Stimulated activated memory B cell treated with anti-CD40 and anti-IgM and Interleukin-4, amounts not matched to agents 10 μg/mL and 1 μg/mL and 100 μg/mL, for 72 hours (primary cell): ENCODE data around the gene RPS27L.
A peak's percentile ranks its signal among the peaks of the same experiment; 100 is the strongest.

Source experiments
- ATAC-seq: fragments of 150-1000 bp; cut with Tn5 transposase; 2 replicates; pipeline ENCODE4 v1.10.0; 2021
- H3K27ac Mint-ChIP-seq: one replicate; pipeline ENCODE4 v1.8.0; 2022; ENCODE audit warnings: mild to moderate bottlenecking, mixed read lengths
- H3K27me3 Mint-ChIP-seq: one replicate; pipeline ENCODE4 v1.8.0; 2022; ENCODE audit warnings: mixed read lengths
- H3K36me3 Mint-ChIP-seq: one replicate; pipeline ENCODE4 v1.8.0; 2022; ENCODE audit warnings: mixed read lengths
- H3K4me1 Mint-ChIP-seq: one replicate; pipeline ENCODE4 v1.8.0; 2022; ENCODE audit warnings: mixed read lengths
- H3K4me3 Mint-ChIP-seq: one replicate; pipeline ENCODE4 v1.8.0; 2022; ENCODE audit warnings: mild to moderate bottlenecking, moderate library complexity, mixed read lengths
- H3K9me3 Mint-ChIP-seq: one replicate; pipeline ENCODE4 v1.8.0; 2022; ENCODE audit warnings: mixed read lengths

RPS27L gene

GRCh38 chr15:63166219-63166618 lies 8.9 kb upstream of the RPS27L start:
- H3K27ac Mint-ChIP-seq = no peak overlapping the region
- H3K27me3 Mint-ChIP-seq = no peaks in the 10 kb centered on the region
- no peaks in the 10 kb centered on the region for H3K9me3 Mint-ChIP-seq
- H3K36me3 Mint-ChIP-seq = no peaks in the 10 kb centered on the region
- peaks cover 11% of the 10 kb centered on the region for H3K4me1 Mint-ChIP-seq
- H3K4me3 Mint-ChIP-seq = no peak overlapping the region
- ATAC-seq = no peak

GRCh38 chr15:63165166-63165859 lies 8.0 kb upstream of the RPS27L start:
- H3K27ac Mint-ChIP-seq = no peak overlapping the region

GRCh38 chr15:63163217-63163616 lies 5.9 kb upstream of the RPS27L start:
- H3K9me3 Mint-ChIP-seq = no peaks in the 10 kb centered on the region

More at GRCh38 chr15:63165166-63165859, 8.0 kb upstream of the RPS27L start:
- H3K4me1 Mint-ChIP-seq = peaks cover 14% of the 10 kb centered on the region
- no peaks in the 10 kb centered on the region for H3K36me3 Mint-ChIP-seq
- no peaks in the 10 kb centered on the region for H3K9me3 Mint-ChIP-seq
- ATAC-seq = no peak
- no peak overlapping the region for H3K4me3 Mint-ChIP-seq
- no peaks in the 10 kb centered on the region for H3K27me3 Mint-ChIP-seq

GRCh38 chr15:63160638-63161037 lies 3.4 kb upstream of the RPS27L start:
- H3K27ac Mint-ChIP-seq = no peak overlapping the region
- ATAC-seq = no peak

More at GRCh38 chr15:63163217-63163616, 5.9 kb upstream of the RPS27L start:
- H3K4me3 Mint-ChIP-seq = no peak overlapping the region
- no peak for ATAC-seq
- no peaks in the 10 kb centered on the region for H3K27me3 Mint-ChIP-seq
- peak overlapping the region; percentile 48 for H3K27ac Mint-ChIP-seq
- peaks cover 6% of the 10 kb centered on the region for H3K36me3 Mint-ChIP-seq
- H3K4me1 Mint-ChIP-seq = peaks cover 19% of the 10 kb centered on the region

GRCh38 chr15:63157891-63158431 lies 684 bp upstream of the RPS27L start:
- H3K4me3 Mint-ChIP-seq = peak overlapping the region; percentile 99
- no peaks in the 10 kb centered on the region for H3K9me3 Mint-ChIP-seq
- ATAC-seq = peak; percentile 63
- H3K36me3 Mint-ChIP-seq = peaks cover 6% of the 10 kb centered on the region
- peak overlapping the region; percentile 98 for H3K27ac Mint-ChIP-seq
- no peaks in the 10 kb centered on the region for H3K27me3 Mint-ChIP-seq
- H3K4me1 Mint-ChIP-seq = peaks cover 20% of the 10 kb centered on the region

More at GRCh38 chr15:63160638-63161037, 3.4 kb upstream of the RPS27L start:
- peaks cover 6% of the 10 kb centered on the region for H3K36me3 Mint-ChIP-seq
- H3K4me1 Mint-ChIP-seq = peaks cover 24% of the 10 kb centered on the region
- H3K27me3 Mint-ChIP-seq = no peaks in the 10 kb centered on the region
- no peaks in the 10 kb centered on the region for H3K9me3 Mint-ChIP-seq
- no peak overlapping the region for H3K4me3 Mint-ChIP-seq

- Mint-ChIP-seq H3K4me3 (peak overlapping the region; percentile 99), H3K36me3 (peaks cover 6% of the 10 kb centered on the region)
- no peak for ATAC-seq
These were observed 541 bp downstream of the RPS27L start for GRCh38 chr15:63156755-63157117.

GRCh38 chr15:63156086-63156710 lies 1.1 kb downstream of the RPS27L start:
- no peak for ATAC-seq
- H3K36me3 Mint-ChIP-seq = peaks cover 6% of the 10 kb centered on the region
- H3K27me3 Mint-ChIP-seq = no peaks in the 10 kb centered on the region
- peak overlapping the region; percentile 98 for H3K27ac Mint-ChIP-seq
- H3K9me3 Mint-ChIP-seq = no peaks in the 10 kb centered on the region
- H3K4me1 Mint-ChIP-seq = peaks cover 13% of the 10 kb centered on the region
- H3K4me3 Mint-ChIP-seq = peak overlapping the region; percentile 99

More at GRCh38 chr15:63156755-63157117, 541 bp downstream of the RPS27L start:
- Mint-ChIP-seq H3K27ac (peak overlapping the region; percentile 98), H3K27me3 (no peaks in the 10 kb centered on the region), H3K9me3 (no peaks in the 10 kb centered on the region), H3K4me1 (peaks cover 16% of the 10 kb centered on the region)

GRCh38 chr15:63155486-63155885 lies 1.8 kb downstream of the RPS27L start:
- peak overlapping the region; percentile 99 for H3K4me3 Mint-ChIP-seq

GRCh38 chr15:63151665-63152064 lies 5.6 kb downstream of the RPS27L start:
- Mint-ChIP-seq H3K4me3 (no peak overlapping the region), H3K4me1 (peaks cover 5% of the 10 kb centered on the region), H3K27ac (no peak overlapping the region), H3K27me3 (no peaks in the 10 kb centered on the region), H3K9me3 (no peaks in the 10 kb centered on the region), H3K36me3 (peaks cover 11% of the 10 kb centered on the region)
- no peak for ATAC-seq

More at GRCh38 chr15:63155486-63155885, 1.8 kb downstream of the RPS27L start:
- H3K9me3 Mint-ChIP-seq = no peaks in the 10 kb centered on the region
- H3K36me3 Mint-ChIP-seq = peaks cover 6% of the 10 kb centered on the region
- no peak overlapping the region for H3K27ac Mint-ChIP-seq
- peaks cover 11% of the 10 kb centered on the region for H3K4me1 Mint-ChIP-seq
- H3K27me3 Mint-ChIP-seq = no peaks in the 10 kb centered on the region
- ATAC-seq = no peak

GRCh38 chr15:63146684-63147083 lies 10.6 kb downstream of the RPS27L start:
- ATAC-seq = no peak
- H3K4me3 Mint-ChIP-seq = no peak overlapping the region
- H3K27me3 Mint-ChIP-seq = no peaks in the 10 kb centered on the region
- no peak overlapping the region for H3K27ac Mint-ChIP-seq
- H3K9me3 Mint-ChIP-seq = peaks cover 5% of the 10 kb centered on the region
- H3K36me3 Mint-ChIP-seq = peaks cover 37% of the 10 kb centered on the region
- no peaks in the 10 kb centered on the region for H3K4me1 Mint-ChIP-seq

GRCh38 chr15:63145426-63145825 lies 11.9 kb downstream of the RPS27L start:
- Mint-ChIP-seq H3K27me3 (no peaks in the 10 kb centered on the region), H3K4me3 (no peak overlapping the region), H3K4me1 (no peaks in the 10 kb centered on the region), H3K27ac (no peak overlapping the region), H3K9me3 (peaks cover 5% of the 10 kb centered on the region), H3K36me3 (peaks cover 48% of the 10 kb centered on the region)
- no peak for ATAC-seq

- Mint-ChIP-seq H3K27ac (no peak overlapping the region), H3K36me3 (peaks cover 46% of the 10 kb centered on the region), H3K9me3 (peaks cover 5% of the 10 kb centered on the region), H3K4me1 (peaks cover 6% of the 10 kb centered on the region), H3K27me3 (no peaks in the 10 kb centered on the region), H3K4me3 (no peak overlapping the region)
- no peak for ATAC-seq
These were observed 16.3 kb downstream of the RPS27L start for GRCh38 chr15:63140936-63141335.

GRCh38 chr15:63136742-63137141 lies 20.5 kb downstream of the RPS27L start:
- peaks cover 6% of the 10 kb centered on the region for H3K4me1 Mint-ChIP-seq
- H3K9me3 Mint-ChIP-seq = no peaks in the 10 kb centered on the region
- ATAC-seq = no peak
- no peak overlapping the region for H3K4me3 Mint-ChIP-seq
- H3K27ac Mint-ChIP-seq = no peak overlapping the region
- H3K36me3 Mint-ChIP-seq = peaks cover 28% of the 10 kb centered on the region
- H3K27me3 Mint-ChIP-seq = no peaks in the 10 kb centered on the region

- Mint-ChIP-seq H3K4me1 (peaks cover 6% of the 10 kb centered on the region), H3K36me3 (peaks cover 21% of the 10 kb centered on the region), H3K9me3 (no peaks in the 10 kb centered on the region), H3K27me3 (no peaks in the 10 kb centered on the region), H3K4me3 (no peak overlapping the region), H3K27ac (peak overlapping the region; percentile 35)
- ATAC-seq = no peak
These were observed 21.5 kb downstream of the RPS27L start for GRCh38 chr15:63135804-63136203.

GRCh38 chr15:63135281-63135680 lies 22.0 kb downstream of the RPS27L start:
- ATAC-seq = no peak
- no peaks in the 10 kb centered on the region for H3K27me3 Mint-ChIP-seq
- H3K36me3 Mint-ChIP-seq = peaks cover 16% of the 10 kb centered on the region
- H3K9me3 Mint-ChIP-seq = no peaks in the 10 kb centered on the region
- H3K4me3 Mint-ChIP-seq = no peak overlapping the region
- H3K4me1 Mint-ChIP-seq = peaks cover 6% of the 10 kb centered on the region
- H3K27ac Mint-ChIP-seq = no peak overlapping the region
